ENCODE measurements around the gene WWOX. TPM values are rescaled to one million over a fixed set of nuclear protein-coding genes. Genes with fewer than 3 reads are reported as not detected.

The WWOX gene
- polyA plus RNA-seq, 1 donor from 2014 or later: 25.6 TPM

DNA sequence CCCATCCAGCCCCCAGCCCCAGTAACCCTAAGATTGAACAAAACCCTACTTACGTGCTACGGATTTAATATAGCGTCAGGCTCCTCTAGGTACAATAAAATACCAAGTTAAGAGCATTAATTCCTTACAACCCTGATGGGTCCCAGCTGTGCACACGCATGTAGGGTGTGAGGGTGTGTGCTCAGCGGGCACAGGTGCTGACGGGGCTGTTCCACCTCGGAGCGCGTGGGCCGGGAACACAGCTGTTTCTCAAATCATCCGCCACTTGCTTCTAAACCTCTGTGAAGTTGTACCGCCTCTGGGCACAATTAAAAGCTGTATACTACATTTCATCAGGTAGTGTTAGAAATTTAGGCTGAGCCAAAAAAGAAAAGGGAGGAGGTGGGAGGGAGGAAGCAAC lies 1022.5 kb downstream of the WWOX start:
- Histone ChIP-seq H4K20me1 (ENCODE audit: insufficient read depth) (no peaks in the 10 kb centered on the region), H3K36me3 (ENCODE audit: insufficient read depth, low read length) (no peaks in the 10 kb centered on the region), H3K4me2 (ENCODE audit: low read length) (no peak overlapping the region), H3K79me2 (replicated peaks; ENCODE audit: insufficient read depth, low read length) (no peaks in the 10 kb centered on the region), H2AFZ (ENCODE audit: low read depth, low read length) (no peak overlapping the region), H3K27ac (ENCODE audit: low read length) (no peak overlapping the region), H3K9me3 (ENCODE audit: low read length) (peaks cover 13% of the 10 kb centered on the region), H3K4me3 (ENCODE audit: low read length) (no peak overlapping the region), H3K27me3 (ENCODE audit: insufficient read depth, low read depth, low read length) (no peaks in the 10 kb centered on the region), H3K9ac (ENCODE audit: low read length) (no peak overlapping the region), H3F3A (ENCODE audit: insufficient read depth, low read length, poor library complexity, severe bottlenecking) (no peaks in the 10 kb centered on the region), H3K9me2 (ENCODE audit: insufficient read depth, low read length) (no peaks in the 10 kb centered on the region)
- TF ChIP-seq POLR2AphosphoS5 (IDR thresholded peaks at IDR 0.05): no peak
- TF ChIP-seq SMC3 (conservative IDR thresholded peaks at IDR 0.05; ENCODE audit: poor library complexity): no peak
- TF ChIP-seq EZH2 (IDR thresholded peaks at IDR 0.05; ENCODE audit: borderline replicate concordance, insufficient read depth, low read length, poor library complexity, severe bottlenecking): no peak
- TF ChIP-seq EP300 (conservative IDR thresholded peaks at IDR 0.05; ENCODE audit: poor library complexity, severe bottlenecking): no peak
- no peak for TF ChIP-seq MXI1 (conservative IDR thresholded peaks at IDR 0.05; ENCODE audit: poor library complexity, severe bottlenecking)
- no peak for TF ChIP-seq RAD21 (conservative IDR thresholded peaks at IDR 0.05)
- TF ChIP-seq, protein P1, sequence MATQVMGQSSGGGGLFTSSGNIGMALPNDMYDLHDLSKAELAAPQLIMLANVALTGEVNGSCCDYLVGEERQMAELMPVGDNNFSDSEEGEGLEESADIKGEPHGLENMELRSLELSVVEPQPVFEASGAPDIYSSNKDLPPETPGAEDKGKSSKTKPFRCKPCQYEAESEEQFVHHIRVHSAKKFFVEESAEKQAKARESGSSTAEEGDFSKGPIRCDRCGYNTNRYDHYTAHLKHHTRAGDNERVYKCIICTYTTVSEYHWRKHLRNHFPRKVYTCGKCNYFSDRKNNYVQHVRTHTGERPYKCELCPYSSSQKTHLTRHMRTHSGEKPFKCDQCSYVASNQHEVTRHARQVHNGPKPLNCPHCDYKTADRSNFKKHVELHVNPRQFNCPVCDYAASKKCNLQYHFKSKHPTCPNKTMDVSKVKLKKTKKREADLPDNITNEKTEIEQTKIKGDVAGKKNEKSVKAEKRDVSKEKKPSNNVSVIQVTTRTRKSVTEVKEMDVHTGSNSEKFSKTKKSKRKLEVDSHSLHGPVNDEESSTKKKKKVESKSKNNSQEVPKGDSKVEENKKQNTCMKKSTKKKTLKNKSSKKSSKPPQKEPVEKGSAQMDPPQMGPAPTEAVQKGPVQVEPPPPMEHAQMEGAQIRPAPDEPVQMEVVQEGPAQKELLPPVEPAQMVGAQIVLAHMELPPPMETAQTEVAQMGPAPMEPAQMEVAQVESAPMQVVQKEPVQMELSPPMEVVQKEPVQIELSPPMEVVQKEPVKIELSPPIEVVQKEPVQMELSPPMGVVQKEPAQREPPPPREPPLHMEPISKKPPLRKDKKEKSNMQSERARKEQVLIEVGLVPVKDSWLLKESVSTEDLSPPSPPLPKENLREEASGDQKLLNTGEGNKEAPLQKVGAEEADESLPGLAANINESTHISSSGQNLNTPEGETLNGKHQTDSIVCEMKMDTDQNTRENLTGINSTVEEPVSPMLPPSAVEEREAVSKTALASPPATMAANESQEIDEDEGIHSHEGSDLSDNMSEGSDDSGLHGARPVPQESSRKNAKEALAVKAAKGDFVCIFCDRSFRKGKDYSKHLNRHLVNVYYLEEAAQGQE (IDR thresholded peaks at IDR 0.05; ENCODE audit: borderline replicate concordance): no peak
- no peak for TF ChIP-seq TAF1 (IDR thresholded peaks at IDR 0.05; ENCODE audit: low read depth)
- TF ChIP-seq, protein P2, sequence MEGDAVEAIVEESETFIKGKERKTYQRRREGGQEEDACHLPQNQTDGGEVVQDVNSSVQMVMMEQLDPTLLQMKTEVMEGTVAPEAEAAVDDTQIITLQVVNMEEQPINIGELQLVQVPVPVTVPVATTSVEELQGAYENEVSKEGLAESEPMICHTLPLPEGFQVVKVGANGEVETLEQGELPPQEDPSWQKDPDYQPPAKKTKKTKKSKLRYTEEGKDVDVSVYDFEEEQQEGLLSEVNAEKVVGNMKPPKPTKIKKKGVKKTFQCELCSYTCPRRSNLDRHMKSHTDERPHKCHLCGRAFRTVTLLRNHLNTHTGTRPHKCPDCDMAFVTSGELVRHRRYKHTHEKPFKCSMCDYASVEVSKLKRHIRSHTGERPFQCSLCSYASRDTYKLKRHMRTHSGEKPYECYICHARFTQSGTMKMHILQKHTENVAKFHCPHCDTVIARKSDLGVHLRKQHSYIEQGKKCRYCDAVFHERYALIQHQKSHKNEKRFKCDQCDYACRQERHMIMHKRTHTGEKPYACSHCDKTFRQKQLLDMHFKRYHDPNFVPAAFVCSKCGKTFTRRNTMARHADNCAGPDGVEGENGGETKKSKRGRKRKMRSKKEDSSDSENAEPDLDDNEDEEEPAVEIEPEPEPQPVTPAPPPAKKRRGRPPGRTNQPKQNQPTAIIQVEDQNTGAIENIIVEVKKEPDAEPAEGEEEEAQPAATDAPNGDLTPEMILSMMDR (IDR thresholded peaks at IDR 0.05; ENCODE audit: poor library complexity, severe bottlenecking): no peak

DNA sequence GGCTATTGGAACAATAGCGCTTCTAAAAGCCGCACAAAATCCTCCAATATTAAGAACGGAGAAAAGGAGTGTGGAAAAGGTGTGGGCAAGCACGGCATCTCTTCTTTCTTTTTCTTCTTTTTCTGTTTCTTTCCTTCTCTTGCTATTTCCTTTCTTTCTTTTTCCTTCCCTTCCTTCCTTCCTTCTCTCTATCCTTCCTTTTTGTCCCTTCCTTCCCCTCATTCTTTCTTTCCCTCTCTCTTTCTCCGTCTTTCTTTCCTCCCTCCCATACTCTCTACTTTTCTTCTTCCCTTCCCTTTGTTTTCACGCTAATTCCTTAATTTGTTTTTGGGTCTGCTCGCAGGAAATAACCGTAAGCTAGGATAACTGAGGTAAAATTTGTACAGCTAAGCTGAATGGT lies 1022.9 kb downstream of the WWOX start:
- TF ChIP-seq POLR2AphosphoS5 (IDR thresholded peaks at IDR 0.05) (no peak), MXI1 (conservative IDR thresholded peaks at IDR 0.05; ENCODE audit: poor library complexity, severe bottlenecking) (no peak), EZH2 (IDR thresholded peaks at IDR 0.05; ENCODE audit: borderline replicate concordance, insufficient read depth, low read length, poor library complexity, severe bottlenecking) (no peak), SMC3 (conservative IDR thresholded peaks at IDR 0.05; ENCODE audit: poor library complexity) (no peak), TAF1 (IDR thresholded peaks at IDR 0.05; ENCODE audit: low read depth) (no peak), EP300 (conservative IDR thresholded peaks at IDR 0.05; ENCODE audit: poor library complexity, severe bottlenecking) (no peak), RAD21 (conservative IDR thresholded peaks at IDR 0.05) (no peak)
- TF ChIP-seq, protein P2 (IDR thresholded peaks at IDR 0.05; ENCODE audit: poor library complexity, severe bottlenecking): no peak
- TF ChIP-seq, protein P1 (IDR thresholded peaks at IDR 0.05; ENCODE audit: borderline replicate concordance): no peak
- Histone ChIP-seq H3K27ac (ENCODE audit: low read length) (no peak overlapping the region), H3K9me3 (ENCODE audit: low read length) (peaks cover 13% of the 10 kb centered on the region)

More for the DNA sequence above, 1022.9 kb downstream of the WWOX start:
- Histone ChIP-seq H3K27me3 (ENCODE audit: insufficient read depth, low read depth, low read length) (no peaks in the 10 kb centered on the region), H2AFZ (ENCODE audit: low read depth, low read length) (no peak overlapping the region), H3F3A (ENCODE audit: insufficient read depth, low read length, poor library complexity, severe bottlenecking) (no peaks in the 10 kb centered on the region), H3K4me3 (ENCODE audit: low read length) (no peak overlapping the region), H3K4me2 (ENCODE audit: low read length) (no peak overlapping the region), H4K20me1 (ENCODE audit: insufficient read depth) (no peaks in the 10 kb centered on the region), H3K9me2 (ENCODE audit: insufficient read depth, low read length) (no peaks in the 10 kb centered on the region), H3K36me3 (ENCODE audit: insufficient read depth, low read length) (no peaks in the 10 kb centered on the region), H3K79me2 (replicated peaks; ENCODE audit: insufficient read depth, low read length) (no peaks in the 10 kb centered on the region), H3K9ac (ENCODE audit: low read length) (no peak overlapping the region)

All from neural cell (in vitro differentiated cells).